CD1c-positive myeloid dendritic cell (primary cell): ENCODE measurements around the gene ZNF672.
"Not testable (repeated sequence)": the region's sequence is repeated elsewhere in the genome, so short reads cannot be mapped to it uniquely, and the experiment has no call there.

ENCODE experiments used
- DNase-seq: peaks from one replicate; pipeline ENCODE4 v3.0.0-alpha.2; 2016; ENCODE audit errors: extremely low spot score

The ZNF672 gene

DNA sequence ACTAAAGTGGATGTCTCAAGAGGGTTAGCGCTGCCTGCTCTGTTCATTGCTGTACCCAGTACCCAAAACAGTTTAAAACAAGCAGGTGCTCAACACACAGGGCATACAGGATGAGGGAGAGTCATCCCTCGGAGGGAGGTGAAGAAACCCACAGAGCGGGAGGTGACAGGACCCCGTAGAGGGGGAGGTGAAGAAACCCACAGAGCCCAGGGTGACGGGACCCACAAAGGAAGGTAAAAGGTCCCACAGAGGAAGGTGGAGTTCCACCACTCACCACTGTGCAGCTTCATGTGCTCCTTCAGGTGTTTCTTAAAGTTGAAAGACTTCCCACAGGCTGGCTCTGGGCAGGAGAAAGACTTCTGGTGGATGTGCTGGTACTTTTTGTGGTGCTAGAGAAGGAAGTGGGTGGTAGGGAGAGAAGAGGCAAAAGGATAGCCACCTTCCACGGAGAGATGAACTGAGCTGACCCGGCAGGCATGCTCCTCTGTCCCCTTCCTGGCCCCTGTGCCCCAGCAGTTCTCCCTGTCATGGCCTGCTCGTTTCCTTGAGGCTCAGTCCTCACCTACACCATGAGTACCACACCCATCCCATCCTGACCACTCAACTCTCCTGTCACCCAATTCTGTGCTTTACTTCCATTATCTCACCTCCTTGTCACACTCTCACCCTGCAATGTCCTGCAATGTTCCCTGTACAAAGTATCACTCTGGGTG is 15.8 kb downstream of the ZNF672 start:
- DNase-seq = no peak

DNA sequence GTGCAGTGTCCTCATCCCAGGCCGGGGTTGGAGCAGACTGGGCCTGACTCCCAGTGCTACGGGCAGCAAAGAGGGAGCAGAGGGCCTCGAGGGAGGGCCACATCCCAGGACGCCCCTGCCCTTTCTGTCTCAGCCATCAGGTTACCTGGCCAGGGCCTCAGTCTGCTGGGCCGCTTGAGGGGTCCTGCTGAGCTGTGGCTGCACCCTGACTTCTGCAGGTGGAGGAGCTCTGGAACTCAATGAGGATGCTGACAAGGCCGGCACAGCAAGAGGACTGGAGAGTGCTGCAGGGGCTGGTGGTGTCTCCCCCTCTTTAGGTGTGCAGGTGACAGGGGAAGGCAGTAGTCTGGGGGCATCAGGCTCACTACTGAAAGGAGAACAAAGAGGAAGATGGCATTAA is 17.6 kb downstream of the ZNF672 start:
- no peak for DNase-seq

DNA sequence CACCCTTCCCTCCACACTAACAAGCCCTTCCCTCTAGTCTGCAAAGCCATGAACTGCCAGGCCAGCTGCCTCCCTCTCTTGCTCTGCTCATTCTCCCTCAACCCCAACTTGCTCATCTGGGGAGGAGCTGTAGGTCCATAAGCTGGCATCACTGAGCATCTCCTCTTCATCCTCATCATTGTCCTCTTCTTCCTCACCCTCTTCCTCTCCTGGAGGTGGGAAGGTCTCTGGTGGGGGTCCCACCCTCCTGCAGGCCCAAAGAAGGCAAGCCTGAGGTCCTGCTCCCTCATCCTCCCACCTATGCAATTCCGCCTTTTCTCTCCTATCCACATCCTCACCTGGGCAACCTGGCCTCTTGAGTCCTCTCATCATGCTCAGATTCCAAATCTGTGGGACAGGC is 18.2 kb downstream of the ZNF672 start:
- no peak for DNase-seq

DNA sequence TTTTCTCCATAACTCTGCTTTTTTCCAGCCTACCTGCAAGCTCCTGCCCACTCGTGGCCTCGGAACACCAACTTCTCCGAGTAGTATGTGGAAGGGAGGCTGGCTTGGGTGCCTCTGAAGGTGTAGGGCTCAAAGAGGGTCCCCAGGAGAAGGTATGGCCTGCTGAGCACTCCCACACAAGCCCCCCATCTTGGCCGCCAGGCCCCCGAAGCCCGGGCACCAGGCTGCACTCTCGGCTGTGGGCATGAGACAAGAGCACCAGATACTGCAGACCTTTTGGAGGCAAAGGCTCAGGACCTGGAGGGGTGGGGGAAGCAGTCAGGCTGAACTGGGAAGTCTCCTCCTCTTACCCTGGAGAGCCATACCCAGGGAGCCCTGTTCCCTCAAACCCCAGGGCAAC is 19.2 kb downstream of the ZNF672 start:
- no peak for DNase-seq

DNA sequence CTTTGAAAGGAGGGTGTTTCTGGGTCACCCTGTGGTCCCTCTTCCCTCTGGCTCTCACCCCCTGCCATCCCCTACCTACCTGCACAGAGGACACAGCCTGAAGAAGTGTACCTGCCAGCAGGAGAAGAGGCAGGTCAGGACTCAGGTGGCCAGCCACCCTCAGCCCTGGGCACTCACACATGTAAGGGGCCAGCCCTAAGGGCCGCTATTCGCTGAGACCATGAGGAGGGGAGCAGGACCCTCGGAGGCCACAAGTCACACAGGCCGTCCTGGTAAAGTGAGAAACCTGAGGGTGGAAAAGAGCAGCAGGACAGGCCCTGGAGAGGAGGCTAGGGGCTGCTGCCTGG is 19.7 kb downstream of the ZNF672 start:
- DNase-seq = no peak

DNA sequence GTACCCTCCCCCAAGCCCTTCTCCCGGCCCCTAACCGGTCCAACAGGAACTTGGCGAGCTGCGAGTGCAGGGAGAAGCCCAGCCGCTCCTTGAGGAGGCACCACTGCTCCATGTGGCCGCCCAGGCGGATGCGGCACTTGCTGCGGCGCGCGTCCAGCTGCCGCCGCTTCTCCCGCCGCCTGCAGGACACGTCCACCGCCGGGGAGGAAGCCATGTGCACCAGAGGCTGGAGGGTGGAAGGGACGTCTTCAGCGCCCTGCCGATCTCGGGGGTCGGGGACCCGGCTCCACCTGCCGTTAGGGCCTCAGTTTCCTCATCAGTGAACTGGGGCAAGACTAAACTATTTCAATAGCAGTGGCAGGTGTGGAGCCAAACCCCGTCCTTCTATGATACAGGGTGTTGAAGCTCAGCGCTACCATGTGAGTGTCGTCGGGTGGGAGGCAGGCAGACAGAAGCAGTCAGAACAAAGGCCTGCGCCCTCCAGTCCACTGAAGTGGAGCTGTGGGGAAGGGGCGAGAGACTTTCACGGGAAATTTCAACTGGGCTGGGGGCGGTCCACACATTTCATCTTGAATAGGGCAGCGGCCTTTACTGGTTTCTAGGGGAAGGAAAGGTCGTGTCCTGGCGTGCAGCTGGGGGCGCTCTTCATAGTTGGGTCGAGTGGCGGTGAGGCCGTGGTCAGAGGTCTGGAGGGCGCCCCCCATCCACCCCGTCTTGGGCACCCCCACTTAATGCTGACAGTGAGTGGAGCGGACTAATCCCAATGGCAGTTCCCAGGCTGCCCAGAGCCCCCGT is 20.3 kb downstream of the ZNF672 start:
- DNase-seq = peak; percentile 67

DNA sequence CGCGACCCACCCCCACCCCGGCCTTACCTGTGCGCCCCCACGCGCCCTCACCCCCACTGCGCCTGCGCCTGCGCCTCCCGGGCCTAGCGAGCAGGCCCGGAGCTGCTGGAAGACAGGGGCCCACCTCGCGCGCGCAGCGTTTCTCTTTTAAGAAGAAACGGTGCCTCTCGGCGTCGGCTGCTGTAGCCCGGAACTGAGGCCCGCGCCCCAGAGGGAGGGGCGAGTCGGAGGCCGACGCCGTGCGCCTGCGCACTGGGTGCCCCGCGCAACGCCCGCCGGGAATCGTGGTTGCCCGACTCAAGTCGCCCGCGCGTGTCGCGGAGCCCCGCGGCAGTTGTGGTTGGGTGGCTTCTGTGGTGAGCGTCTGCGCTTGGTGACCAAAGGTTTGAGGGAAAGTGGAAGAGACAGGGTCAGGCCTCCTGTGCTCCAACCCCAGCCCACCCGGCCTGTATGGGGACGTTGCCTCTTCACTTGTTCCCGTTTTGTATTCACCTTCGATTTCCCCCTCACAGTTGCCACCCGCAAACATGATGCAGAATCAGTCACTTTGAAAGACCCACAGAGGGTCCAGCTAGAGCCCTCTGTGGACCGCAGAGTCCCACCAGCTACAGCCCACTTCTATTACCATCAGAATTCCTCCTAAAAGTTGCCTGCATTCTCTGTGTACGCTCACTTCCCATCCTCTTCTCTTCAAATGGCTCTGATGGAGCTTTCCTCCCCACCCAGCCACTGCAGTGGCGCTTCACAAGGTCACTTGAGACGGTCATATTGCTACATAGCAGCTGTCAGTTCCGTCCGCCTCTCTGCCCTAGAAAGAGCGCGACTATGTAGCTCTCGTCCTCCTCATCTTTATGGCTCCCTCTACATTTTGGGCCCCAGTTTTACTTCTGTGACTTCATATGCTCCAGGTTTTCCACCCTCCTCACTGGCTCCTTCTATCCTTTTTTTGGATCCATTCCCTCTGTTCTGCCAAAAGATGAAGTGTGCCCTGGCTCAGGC is 21.2 kb downstream of the ZNF672 start, which contains the start of gene ZNF692:
TSS of gene ZNF692 (minus strand) at position 195 of the 999 bp plus-strand sequence. CDS start 776 bp downstream, outside the sequence.
- DNase-seq = peak; percentile 98

DNA sequence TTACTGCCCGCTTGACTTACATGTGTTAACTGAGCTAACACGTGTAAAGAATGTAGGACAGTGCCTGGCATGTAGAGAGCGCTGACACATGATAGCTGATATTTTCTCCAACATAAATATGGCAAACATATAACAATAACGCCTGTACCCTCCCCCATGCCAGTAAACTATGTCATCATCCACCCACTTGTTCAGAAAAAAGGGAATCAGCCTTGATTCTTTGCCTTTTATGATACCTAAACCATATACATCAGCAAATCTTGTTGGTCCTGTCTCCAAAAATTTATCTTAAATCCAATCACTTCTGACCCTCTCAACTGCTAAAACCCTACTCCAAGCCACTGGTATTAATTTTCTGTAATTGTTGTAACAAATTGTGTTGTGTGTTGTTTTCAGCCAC is 22.0 kb downstream of the ZNF672 start:
- DNase-seq = peak; percentile 42

DNA sequence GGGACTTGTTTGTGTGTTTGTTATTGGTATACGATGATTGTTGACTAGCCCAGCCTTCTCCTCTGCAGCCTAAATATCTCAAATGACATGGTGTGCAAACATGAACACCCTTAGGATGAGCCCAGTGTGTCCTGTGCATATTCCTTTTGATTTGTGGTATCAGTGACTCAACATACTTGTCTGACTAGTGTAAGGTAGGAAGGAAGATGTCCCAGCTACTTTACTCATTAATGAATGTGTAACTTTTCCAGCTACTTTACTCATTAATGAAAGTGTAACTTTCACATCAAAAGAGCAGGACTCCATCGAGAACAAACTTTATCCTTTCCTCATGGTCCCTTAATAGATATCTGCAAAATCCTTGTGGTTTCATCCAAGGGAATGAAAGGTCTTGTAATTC is 23.6 kb downstream of the ZNF672 start:
- DNase-seq = no peak

DNA sequence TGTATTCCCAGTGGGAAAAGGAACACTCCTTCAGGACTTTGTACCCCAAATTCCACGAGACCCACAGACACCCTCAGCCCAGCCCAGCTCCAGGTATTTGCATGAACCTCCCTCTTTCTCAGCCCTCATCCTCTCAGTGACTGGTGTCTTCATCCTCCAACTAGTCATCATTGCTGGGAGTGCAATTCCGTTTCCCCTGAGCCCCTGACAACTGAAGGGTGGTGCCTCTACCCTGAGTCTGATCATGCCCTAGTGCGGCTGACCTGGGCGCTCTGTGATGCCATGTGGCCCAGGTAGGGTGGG is 24.6 kb downstream of the ZNF672 start:
- DNase-seq = no peak

DNA sequence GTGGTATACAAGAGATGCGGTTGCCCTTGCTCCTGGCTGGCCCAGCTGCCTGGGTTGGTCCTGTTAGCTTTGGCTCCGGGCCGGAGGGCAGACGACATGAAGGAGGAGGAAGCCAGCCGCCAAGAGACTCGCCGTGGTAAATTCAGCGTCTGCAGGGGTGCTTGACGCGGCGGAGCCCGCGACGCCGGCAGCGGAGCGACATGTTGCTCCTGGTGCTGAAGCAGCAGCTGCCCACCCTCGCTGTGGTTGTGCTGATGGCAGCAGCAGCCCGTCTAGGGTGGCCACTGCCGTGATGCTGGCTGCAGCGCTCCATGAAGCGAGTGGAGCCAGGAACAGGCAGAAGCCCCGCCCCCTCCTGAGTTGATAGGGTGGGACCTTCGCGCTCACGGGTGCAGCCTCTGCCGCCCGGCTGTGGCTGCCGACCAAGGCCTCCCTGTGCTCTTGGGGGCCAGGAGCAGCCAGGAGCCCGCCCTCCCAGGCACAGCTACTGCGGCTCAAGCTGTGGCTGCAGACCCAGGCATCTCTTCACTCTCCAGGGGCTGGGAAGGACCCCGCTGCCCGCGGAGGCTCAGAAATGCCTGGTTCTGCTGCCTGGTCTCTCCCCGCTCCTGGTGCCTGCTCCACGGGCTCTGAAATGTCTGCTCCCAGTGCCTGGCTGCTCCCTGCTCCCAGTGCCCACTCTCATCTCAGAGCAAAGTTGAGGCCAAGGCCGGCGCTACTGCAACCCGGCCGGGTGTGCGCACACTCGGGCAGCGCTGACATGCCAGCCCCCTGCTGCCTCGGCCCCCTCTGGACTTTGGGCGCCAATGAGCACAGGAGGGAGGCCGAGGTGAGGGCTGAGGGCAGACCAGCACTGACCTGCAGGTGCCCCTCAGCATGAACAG is 25.2 kb downstream of the ZNF672 start:
- DNase-seq = peak; percentile 73

DNA sequence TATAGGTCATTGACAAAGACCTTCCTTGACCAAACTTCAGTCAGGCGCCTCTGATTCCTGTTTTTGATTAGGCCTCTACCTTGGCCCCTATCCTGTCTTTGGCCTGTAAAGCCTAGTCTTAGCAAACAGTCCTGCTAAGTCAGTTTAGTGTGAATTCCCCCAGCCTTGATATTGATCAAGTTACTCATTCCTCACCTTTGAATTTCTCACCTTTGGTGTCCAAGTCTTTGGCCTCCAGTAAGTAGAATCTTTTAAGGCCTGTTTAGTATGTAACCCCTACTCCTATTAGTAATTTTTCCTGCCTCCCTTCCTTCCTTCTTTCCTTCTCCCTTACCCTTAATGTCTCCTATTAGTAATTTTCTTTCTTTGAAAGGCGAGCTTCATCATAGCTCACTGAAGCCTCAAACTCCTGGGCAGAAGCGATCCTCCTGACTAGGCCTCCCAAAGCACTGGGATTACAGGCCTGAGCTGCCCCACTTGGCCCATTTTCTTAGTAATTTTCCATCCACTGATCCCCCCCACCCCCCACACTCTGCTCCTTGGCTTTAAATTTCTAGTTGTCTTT is 33.9 kb downstream of the ZNF672 start:
- DNase-seq = no peak

DNA sequence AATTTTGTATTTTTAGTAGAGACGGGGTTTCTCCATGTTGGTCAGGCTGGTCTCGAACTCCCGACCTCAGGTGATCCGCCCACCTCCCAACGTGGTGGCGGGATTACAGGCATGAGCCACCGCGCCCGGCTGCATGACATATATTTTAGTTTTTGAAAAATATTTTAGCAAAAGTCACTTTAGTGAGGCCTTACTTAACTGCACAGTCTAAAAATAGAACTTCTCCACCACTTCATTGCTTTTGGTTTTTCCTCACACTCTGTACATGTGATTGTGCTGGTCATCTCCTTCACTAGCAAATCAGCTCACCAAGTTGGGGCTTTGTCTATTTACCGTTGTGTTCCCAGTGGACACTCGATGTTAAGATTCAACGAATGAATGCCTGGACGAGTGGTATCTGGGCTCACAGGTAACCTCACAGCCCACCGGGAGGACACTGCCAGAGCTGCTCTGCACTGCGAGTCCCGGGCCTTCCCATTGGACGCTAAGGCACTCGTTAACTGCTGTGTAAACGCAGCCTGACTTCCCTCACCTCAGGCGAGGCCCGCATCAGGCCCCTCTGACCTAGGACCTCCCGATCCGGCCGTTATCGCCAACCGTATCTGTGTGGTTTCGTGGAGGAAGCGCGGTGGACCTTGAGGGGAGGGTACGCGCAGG is 34.9 kb downstream of the ZNF672 start:
- DNase-seq = peak; percentile 39

DNA sequence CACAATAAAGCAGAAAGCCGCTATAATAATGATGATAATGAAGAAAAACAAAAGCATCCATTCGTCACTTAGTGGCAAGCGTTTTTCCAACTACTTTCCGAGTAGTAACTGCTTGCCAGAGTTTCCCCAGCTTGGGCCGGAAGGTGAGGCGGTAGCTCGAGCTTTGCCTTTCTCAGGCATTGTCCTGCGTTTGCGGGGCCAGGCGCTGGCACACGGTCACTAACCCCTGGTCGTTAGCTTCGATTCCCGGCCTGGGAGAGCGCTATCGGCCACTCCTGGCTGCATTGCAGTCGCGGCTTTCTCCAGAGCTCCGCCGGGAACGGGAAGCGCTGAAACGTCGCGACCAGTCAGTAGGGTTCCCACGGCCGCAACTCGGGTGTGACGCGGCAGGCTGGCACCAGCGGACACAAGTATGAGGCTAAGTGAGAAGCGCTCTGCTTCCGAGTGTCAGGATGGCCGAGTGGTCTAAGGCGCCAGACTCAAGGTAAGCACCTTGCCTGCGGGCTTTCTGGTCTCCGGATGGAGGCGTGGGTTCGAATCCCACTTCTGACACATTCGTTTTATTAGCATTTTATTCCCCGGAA is 35.5 kb downstream of the ZNF672 start:
- DNase-seq = peak; percentile 96

DNA sequence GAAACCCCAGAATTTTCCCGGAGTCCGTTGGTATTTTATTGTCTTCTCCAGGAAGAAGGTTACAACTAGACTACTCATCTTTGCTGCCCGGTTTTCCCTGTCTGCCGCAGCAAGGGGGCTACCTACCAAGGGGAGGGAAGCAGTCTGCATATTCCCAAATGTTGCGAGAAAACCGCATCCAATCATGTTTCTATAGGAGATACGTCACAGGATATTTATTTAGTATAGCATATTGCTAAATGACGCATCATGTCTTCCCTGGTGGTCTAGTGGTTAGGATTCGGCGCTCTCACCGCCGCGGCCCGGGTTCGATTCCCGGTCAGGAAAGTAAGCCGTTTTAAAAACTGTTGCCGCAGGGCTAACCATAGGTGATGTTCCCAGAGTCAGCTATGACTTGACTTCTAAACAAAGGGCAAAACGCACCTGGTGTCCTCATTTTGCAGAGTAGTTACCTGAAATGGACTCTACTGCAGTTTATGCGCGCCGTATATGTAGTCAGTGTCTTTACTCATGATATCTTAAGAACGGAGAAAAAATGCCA is 36.0 kb downstream of the ZNF672 start:
- DNase-seq = peak; percentile 92

DNA sequence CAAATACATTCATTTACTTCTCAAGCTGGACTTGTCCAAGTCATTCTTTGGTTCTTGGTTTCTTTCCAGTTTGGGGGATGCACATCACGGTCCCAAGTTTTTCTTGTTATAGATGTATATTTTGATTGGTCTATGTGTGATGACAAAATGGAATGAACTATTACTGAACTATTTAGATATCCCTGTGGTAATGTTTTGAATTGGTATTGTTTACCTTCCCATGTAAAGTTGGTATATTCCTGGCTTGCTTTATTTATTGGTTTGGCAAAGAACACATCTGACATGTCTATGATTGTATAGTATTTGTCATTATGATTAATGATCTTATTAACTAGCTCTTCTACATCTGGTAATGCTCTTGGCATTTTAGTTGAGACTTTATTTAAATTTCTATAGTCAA is 43.2 kb downstream of the ZNF672 start:
- no peak for DNase-seq

DNA sequence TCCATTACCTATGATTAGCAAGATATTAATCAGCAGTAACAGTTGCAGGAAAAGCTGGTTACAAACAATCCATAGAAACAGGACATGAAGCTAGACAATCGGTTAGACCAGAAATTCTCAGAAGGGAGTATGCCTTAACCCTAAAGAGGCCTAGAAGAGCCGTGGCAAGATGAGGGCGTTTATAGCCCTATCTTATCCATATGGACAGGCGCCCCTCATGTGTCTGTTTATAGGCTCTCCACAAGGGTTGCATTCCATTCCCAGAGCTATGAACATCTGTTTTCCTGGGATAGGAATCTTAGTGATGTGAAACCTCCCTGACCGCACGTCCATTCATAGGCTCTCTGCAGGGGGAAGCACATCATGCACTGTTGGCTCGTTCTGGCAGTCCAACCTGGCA is 44.4 kb downstream of the ZNF672 start:
- not testable (repeated sequence) for DNase-seq

DNA sequence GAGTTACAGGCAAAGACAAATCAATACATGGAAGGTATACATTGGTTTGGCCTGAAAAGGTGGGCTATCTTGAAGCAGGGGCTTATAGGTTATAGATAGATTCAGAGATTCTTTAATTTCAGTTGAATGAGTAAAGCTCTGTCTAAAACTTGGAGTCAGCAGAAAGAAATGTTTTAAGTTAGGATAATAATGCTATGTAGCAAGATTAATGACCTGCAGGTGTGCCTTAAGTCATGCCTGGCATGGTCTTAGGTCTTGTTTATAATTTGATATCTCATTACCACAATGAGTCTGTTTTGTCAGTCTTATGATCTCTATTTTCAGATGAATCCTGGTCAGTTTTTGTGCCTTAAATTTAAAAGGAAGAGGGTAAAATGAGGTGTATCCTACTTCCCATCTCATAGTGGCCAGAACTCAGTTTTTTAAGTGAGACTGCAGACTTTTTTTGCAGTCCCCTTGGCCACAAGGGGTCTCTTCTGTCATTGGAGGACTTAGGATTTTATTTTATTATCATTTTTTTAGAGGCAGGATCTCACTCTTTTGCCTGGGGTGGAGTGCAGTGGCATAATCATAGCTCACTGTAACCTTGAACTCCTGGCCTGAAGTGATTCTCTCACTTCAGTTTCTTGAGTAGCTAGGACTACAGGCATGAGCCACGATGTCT is 46.7 kb downstream of the ZNF672 start:
- no peak for DNase-seq

DNA sequence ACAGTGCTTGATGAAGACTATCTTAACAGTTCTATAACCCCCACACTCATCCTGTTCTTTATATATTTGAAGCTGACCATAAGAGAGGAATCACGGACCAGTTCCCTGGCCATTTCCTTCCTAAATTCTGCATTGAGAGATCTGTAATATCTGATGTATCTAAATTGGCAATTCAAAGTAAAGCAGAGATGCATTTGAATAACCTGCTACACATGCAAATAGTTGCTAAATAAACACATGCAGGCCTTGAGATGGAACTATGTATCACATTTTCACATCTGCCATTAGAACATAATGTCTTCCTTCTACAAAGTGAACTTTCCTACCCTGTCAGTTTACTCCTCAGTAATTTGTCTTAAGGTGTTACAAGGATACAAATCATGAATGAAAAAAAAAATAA is 47.6 kb downstream of the ZNF672 start:
- DNase-seq = no peak
